Left cardiac atrium (tissue), 4 donors: ENCODE data around the gene DENND5B. TPM values are rescaled to one million over a fixed set of nuclear protein-coding genes. Genes with fewer than 3 reads are reported as not detected.
"Not testable (repeated sequence)": the region's sequence is repeated elsewhere in the genome, so short reads cannot be mapped to it uniquely, and the experiment has no call there.

Experiments
- ATAC-seq, 2 donors: fragments of 200-7000 bp; cut with Tn5 transposase; one replicate each; pipeline ENCODE4 v1.9.1; 2020; ENCODE audit warnings: mild to moderate bottlenecking in 2 of 2, moderate library complexity in 2 of 2
- DNase-seq: peaks from one replicate; pipeline ENCODE4 v3.0.0-alpha.2; 2020
- intact Hi-C, 2 donors: fragments of 100-400 bp; cut with DNase I; formaldehyde crosslinking; loops; one replicate each; pipeline versions ENCODE4 v1.14.1 to v1.15.1; 2022 to 2023
- total RNA-seq, 2 donors: library from RNA; stranded (reverse); fragmentation: NEBNext Ultra II Directional; extraction: Animal tissue kit (Norgen Biotek cat#: 25700); gene quantifications; one replicate each; pipeline ENCODE4 v1.2.1, GENCODE V29; 2021
- donor health status: DM: no; HTN: yes; CAD: no.
- donor health status: DM: no; HTN: yes; CAD: no; lungs with severe emphysema.
- donor health status: DM: yes; HTN: yes; CAD: no.
- donor health status: Dilated cardiomyopathy.

Gene DENND5B
- total RNA-seq, 2 donors from 2014 or later: 28.7 to 33.2 TPM

DNA sequence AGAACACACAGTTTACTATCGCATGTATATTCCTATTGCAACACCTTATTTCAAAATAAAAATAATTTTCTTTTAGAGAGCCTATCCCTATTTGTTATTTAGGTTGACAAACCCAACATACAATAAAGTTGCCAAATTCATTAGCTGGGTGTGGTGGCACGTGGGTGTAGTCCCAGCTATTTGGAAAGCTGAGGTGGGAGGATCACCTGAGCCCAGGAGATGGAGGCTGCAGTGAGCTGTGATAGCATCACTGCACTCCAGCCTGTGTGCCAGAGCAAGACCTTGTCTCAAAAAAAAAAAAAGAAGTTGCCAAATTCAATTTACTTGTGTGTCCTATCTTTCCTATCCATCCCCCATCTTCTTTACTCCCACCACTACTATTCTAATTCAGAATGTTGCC, 23.9 kb downstream of the DENND5B start:
- no peak for DNase-seq
- no peak for ATAC-seq
- intact Hi-C loops: no loop called here

DNA sequence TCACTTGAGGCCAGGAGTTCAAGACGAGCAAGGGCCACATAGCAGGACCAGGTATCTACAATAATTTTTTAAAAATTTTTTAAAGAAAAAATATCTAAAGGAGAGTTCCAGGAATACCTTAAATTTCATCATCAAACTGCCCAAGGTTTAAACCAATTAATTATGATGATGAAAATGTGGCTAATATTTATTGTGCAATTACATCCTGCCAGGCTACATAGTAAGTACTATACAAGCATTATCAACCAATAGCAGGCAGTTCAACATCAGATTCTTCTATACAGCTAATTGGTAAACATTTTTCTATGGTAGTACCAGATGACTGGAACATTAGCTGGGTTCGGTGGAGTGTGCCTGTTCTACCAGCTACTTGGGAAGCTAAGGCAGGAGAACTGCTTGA, 24.4 kb downstream of the DENND5B start:
- no peak for ATAC-seq
- intact Hi-C loops: no loop called here

DNA sequence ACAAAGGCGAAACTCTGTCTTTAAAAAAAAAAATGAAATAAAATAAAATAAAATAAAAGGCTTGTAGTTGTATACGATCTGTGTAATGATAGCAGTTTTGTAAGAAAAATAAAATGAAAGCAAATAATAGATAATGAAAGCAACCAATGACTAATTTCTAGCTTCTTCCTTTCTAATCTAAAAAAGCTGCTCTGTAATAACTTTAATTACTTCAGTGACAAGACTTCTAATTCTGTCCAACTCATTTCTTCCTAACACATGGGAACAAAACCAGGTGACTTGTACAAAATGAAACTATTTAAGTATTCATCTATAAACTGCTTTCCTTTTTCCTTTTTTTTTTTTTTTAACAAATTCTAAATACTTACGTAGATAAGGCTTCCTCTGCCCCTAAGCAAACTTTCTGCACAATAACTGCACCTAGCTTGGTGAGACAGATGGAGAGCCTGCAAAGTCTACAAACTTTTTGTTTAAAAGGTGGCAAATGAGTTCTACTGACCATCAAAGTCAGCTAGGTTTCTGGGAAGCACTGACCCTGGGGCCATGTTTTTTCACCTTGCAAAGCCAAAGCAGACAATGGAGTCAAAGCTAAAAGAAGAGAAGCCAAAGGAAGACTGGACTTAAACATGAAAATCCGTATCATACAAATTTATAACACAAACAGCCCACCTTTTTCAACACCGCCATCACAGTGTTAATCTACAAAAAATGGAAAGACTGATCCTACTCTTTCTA, 28.2 kb downstream of the DENND5B start:
- intact Hi-C loops: no loop called here
- ATAC-seq: no peak
- no peak for DNase-seq

More for the DNA sequence above, 24.4 kb downstream of the DENND5B start:
- no peak for DNase-seq

DNA sequence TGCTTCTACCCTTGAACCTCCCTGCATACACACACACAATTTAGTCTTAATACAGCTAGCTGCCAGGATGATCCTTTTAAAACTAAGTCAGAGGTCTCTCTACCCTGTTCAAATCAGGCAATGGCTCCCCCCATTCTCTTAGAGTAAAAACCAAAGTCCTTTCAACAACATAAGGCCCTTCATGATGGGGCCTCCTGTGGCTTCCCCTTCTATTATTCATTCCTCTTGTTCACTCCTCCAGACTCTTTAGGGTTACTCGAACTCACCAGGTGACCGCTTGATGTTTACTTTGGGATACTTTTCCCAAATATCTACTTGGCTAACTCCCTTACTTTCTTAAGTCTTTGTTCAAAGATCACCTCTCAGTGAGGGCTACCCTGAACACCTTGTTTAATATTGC, 30.4 kb downstream of the DENND5B start:
- intact Hi-C loops: no loop called here
- ATAC-seq (no peak), DNase-seq (no peak)

DNA sequence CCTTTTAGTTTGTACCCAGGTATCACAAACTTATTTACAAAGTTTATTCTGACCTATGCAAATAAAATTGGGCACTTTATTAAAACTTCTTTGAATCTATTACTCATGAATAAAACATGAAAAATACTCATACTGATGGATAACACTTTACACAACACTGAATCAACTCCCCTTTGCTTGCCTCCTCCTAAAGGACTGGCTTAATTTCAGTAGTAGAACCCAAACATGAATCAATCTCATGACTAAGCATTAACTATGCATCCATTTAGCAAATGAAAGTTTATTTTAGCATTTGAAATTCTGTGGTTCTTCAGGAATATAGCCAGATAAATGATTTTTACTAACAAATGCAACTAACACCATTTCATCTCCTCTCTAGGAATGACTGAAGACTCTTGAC, 32.4 kb downstream of the DENND5B start:
- intact Hi-C loops: no loop called here
- peak in 1 of 2 donors; percentile 41 for ATAC-seq
- DNase-seq: no peak

DNA sequence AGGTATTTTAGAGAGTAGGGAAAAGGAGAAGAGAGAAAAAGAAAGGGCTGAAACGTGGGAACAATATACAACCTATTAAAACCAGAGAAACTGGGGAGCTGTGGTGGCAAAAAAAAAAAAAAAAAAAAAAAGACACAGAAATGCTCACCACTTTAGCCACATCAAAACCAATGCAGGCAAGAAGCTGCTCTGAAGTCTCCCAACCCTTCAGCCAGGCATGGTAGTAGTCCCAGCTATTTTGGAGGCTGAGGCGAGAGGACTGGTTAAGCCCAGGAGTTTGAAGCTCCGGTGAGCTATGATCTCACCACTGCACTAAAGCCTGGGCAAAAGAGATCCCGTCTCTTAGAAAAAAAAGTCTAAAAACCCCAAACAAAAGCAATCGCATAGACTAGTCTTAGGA, 33.2 kb downstream of the DENND5B start:
- intact Hi-C loops: no loop called here
- ATAC-seq: no peak
- no peak for DNase-seq

DNA sequence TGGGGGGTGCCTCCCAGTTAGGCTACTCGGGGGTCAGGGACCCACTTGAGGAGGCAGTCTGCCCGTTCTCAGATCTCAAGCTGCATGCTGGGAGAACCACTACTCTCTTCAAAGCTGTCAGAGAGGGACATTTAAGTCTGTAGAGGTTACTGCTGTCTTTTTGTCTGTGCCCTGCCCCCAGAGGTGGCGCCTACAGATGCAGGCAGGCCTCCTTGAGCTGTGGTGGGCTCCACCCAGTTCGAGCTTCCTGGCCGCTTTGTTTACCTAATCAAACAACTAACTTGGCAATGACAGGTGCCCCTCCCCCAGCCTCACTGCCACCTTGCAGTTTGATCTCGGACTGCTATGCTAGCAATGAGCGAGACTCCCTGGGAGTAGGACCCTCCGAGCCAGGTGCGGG, 35.5 kb downstream of the DENND5B start:
- DNase-seq, ATAC-seq, intact Hi-C loops: not testable (repeated sequence)

DNA sequence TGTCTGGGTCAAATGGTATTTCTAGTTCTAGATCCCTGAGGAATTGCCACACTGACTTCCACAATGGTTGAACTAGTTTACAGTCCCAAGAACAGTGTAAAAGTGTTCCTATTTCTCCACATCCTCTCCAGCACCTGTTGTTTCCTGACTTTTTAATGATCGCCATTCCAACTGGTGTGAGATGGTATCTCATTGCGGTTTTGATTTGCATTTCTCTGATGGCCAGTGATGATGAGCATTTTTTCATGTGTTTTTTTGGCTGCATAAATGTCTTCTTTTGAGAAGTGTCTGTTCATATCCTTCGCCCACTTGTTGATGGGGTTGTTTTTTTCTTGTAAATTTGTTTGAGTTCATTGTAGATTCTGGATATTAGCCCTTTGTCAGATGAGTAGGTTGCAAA, 40.3 kb downstream of the DENND5B start:
- intact Hi-C loops, DNase-seq, ATAC-seq: not testable (repeated sequence)

DNA sequence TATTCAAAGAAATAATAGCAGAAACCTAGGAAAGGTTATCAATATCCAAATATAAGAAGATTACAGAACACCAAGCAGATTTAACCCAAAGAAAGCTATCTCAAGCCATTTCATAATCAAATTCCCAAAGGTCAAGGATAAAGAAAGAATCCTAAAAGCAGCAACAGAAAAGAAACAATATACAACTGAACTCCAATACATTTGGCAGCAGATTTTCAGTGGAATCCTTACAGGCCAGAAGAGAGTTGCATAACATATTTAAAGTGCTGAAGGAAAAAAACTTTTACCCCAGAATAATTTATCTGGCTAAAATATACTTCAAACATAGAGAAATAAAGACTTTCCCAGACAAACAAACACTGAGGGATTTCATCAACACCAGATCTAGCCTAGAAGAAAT, 54.3 kb downstream of the DENND5B start:
- DNase-seq (no peak), ATAC-seq (no peak)
- intact Hi-C loops: no loop called here

DNA sequence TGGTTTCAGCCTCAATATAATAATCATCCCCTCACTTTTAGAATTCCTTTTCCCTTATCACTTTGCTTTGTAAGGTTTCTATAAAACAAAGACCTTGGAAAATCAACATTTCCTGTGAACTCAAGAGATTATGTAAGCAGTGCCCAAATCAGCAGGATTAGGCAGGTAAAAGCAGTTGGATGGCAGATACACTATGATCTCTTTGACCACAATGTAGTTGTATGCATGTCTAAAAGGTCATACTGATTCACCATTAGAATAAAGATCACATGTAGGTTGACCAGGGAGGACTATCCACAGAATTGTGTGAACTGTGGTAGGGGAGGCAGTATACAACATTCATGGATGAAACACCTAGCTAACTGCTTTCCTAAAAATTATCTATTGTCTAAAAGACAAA, 57.5 kb downstream of the DENND5B start:
- ATAC-seq (no peak), DNase-seq (no peak)
- intact Hi-C loops: no loop called here

DNA sequence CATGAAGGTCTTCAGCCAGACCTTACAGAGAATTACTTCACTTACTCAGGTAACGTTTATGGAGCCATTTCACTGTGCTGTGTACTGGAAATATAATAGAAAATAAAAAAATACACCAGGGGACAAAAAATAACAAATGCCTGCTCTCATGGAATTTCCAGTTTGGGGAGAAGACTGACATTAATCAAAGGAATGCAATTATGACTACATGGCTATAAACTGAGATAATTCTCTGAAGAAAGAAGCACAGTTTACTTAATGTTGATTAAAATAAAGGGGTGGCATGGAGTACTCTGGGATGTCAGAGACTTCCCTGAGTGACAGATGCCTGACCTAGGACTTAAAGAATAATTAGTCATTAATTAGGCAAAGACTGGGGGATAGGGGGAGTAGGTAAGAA, 59.0 kb downstream of the DENND5B start:
- no peak for ATAC-seq
- no peak for DNase-seq
- intact Hi-C loops: no loop called here

DNA sequence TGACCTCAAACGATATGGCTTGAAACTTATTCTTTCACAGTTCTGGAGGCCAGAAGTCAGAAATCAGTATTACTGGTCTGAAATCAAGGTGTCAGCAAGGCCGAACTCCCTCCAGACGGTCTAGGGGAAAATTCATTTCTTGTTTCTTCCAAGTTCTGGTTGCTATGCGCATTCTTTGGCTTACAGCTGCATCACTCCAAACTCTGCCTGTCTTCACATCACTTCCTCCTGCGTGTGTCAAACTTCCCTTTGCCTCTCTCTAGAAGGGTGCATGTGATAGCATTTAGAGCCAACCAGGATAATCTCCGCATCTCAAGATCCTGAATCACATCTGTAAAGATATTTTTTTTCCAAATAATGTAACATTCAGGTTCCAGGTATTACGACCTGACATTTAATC, 62.8 kb downstream of the DENND5B start:
- no peak for DNase-seq
- no peak for ATAC-seq
- intact Hi-C loops: no loop called here

DNA sequence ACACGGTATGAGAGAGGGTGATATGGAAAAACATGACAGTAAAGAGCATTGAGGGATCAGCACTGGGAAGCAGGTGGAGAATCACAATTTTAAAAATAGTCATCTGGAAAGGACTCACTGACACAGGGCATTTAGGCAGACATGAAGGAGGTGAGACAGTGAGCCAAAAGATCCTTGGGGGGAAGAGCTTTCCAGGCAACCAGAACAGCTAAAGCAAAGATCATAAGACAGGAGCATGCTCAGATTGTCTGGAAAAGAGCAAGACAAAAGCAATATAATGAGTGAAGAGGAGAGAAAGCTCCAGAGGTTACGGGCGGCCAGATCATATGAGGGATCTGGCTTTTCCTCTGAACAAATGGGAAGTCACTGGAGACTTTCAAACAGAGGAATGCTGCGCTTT, 63.9 kb downstream of the DENND5B start:
- intact Hi-C loops: no loop called here
- peak; percentile 38 to 47 for ATAC-seq
- no peak for DNase-seq

DNA sequence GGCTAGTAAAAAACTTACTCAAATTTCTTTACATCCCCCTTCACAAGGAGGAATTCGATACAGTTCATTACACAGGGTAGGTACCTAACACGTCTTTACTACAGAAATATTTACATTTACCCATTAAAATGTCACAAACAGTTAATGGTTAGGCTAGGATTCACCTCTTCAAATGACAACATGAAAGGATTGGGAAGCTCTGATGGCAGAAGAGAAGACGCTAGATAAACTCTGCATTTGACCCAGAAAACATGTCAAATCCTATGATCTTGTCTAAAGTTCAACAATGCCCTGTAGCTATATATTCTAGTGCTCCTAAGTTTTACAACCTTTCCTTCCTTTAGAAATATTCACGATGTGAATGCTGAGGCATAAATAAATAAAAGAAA, 64.8 kb downstream of the DENND5B start:
- intact Hi-C loops: no loop called here
- ATAC-seq (no peak), DNase-seq (no peak)

DNA sequence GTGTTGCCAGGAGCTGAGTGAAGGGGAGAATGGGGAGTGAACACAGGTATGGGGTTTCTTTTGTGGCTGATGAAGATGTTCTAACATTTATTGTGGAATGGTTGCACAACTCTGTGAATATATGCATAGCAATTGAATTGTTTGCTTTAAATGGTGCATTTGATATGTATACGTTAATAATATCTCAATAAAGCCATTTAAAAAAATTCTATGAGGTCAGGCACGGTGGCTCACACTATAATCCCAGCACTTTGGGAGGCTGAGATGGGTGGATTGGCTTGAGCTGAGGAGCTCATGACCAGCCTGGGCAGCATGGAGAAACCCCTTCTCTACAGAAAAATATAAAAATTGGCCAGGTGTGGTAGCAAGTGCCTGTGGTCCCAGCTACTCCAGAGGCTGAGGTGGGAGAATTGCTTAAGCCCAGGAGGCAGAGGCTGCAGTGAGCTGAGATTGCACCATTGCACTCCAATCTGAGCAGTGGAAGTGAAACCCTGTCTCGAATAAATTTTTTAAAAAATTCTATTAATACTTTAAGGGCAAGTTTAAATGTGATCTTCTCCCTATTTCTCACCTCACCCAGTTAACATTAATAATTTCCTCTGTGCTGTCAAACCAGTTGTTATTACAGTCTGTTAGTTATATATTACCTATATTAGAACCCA, 65.3 kb downstream of the DENND5B start:
- DNase-seq (no peak), ATAC-seq (no peak)
- intact Hi-C loops: no loop called here

DNA sequence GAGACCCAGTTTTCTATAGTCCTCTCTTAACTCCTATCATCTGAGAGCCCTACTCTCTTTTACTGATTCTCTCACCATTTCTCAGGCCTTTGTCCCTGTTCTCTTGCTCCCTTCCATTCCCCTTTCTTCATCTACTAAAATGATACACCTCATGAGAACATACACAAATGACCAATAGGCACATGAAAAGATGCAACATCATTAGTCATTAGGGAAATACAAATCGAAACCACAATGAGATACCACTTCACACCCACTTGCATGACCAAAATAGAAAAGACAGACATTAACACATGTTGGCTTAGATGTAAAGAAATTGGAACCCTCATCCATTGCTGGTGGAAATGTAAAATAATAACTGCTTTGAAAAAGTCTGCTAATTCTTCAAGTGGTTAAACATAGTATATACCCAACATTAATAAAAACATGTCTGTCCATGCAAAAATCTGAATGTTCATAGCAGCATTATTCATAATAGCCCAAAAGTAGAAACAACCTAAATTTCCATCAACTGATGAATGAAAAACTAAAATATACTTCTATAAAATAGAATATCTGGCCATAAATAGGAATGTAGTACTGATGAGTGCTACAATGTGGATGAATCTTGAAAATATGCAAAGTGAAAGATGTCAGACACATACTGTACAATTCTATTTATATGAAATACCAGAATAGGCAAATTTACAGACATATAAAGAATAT, 66.0 kb downstream of the DENND5B start:
- no peak for DNase-seq
- intact Hi-C loops: no loop called here
- ATAC-seq: no peak

DNA sequence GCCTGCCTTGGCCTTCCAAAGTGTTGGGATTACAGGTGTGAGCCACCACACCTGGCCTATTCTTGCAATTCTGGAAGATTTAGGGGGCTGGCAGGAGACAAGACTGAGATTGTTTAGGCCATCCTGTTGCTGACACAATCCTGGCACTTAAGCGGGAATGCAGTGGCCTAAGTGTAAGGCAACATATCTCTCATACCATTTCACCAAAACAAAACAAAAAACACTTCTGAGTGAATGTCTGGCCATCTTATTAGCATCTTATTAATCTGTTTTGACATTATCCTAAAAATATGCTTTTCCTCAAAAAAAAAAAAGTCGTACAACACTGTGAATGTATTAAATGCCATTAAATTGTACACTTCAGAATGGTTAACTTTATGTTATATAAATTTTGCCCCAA, 67.6 kb downstream of the DENND5B start:
- no peak for ATAC-seq
- intact Hi-C loops: no loop called here
- no peak for DNase-seq

DNA sequence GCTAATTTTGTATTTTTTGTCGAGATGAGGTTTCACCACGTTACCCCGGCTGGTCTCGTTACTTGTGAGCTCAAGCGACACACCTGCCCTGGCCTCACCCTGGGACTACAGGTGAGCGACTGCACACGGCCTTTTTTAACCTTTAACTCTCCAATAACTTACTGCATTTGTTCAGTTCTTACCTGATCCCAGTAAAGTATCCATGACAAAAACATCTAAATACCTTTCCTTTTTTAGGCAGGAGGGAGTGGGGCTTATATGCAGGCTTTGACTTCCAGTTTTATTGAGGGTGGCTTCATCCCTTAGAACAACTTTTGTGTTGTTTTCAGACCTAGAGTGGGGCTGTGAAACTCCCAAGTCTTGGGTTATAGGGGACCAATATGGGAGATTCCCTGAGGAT, 68.3 kb downstream of the DENND5B start:
- intact Hi-C loops: no loop called here
- no peak for DNase-seq
- no peak for ATAC-seq

DNA sequence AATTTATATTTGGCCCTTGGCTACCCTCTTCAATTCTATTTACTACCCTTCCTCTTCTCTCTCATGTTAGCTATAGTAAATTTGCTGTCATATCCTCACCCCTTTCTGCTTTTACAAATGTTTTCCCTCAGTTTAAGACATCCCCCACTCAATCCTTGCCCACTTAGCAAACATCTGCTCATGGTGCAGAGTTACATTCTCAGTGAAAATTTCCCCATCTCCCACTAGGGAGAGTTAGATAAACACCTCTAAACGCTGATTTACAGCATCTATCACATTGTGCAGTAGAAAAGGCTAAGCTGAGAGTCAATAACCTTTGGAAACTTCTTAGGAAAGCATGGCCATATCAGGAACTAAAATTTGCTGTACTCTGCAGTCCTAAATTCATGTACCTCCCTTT, 69.0 kb downstream of the DENND5B start:
- ATAC-seq: no peak
- no peak for DNase-seq
- intact Hi-C loops: no loop called here

DNA sequence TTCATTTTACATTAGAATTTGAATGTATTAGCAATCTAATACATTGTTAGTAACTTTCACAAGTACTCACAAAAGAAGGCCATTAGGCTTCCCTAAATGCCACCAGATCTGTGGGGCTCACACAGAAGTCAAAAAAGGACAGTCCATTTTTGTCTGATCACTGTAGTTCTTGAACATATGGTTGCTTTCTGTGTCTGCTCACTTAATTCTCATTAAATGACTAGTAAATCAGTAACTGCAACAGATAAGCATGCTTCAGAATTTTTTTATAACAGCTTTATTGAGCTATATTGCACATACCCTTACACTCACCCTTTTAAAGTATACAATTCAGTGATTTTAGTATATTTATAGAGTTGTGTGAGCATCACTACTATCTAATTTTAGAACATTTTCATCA, 71.4 kb downstream of the DENND5B start:
- intact Hi-C loops: no loop called here
- ATAC-seq (no peak), DNase-seq (no peak)
